HG02798 (cell line): Measurements from ENCODE around the gene CSNK1G2.

Experiments used
- ATAC-seq: cut with Tn5 transposase; IDR thresholded peaks from one replicate; pipeline ENCODE4 v1.9.1; 2021; ENCODE audit warnings: mild to moderate bottlenecking; ENCODE audit not compliant: unreplicated experiment, poor library complexity

The CSNK1G2 gene

GRCh38 chr19:1917926-1918325 lies 23.0 kb upstream of the CSNK1G2 start:
- ATAC-seq = no peak

DNA sequence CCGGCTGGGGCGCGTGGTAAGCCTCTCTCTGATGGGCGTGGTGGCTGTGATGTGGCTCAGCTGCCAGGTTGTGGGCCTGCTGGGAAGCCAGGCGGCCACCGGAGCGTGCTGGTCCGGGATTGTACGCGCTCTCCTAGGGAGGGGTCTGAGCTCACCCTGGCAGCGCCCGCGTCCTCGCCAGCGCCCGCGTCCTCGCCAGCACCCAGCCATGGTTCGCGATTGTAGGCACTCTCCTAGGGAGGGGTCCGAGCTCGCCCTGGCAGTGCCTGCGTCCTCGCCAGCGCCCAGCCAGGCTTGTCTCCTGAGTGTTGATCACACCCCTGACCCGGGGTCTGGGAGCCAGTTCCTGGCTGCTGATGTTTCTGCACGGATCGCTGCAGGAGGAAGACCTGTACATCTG lies 22.0 kb upstream of the CSNK1G2 start:
- no peak for ATAC-seq

DNA sequence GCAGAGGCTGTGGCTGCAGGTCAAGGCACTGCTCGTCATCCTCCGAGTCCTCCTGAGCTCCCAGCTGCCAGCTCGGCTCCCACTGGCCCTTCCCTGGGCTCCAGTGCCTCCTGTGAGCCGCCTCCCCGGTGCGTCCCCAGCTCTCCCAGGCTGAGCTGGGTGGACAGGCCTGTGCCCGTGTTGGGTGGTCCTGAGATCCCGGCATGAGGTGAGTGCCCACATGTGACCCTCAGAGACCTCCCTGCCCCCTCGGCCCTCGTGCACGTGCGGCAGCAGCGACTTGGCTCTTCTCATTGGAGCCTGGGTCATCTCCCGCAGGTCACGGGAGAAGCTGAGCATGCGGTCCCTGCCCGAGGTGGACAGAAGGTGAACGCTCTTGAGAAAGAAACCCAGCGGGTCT lies 20.3 kb upstream of the CSNK1G2 start:
- ATAC-seq = no peak

DNA sequence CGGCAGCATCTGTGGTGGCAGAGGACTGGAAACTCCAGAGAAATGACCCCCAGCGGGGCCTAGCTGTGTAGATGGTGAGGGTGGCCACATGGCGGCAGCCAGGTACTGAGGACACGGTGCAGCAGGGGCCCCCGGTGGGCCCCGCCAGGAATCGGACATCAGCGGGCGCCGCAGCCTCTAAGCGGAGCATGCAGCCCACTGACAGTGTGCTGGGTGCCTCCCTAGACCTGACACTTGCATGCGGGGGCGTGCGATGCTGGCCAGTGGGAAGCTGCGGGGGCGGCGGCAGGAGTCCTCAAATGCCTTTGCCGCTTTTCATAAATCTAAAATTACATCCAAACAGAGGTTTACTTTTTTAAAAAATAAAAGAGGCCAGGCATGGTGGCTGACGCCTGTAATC lies 19.6 kb upstream of the CSNK1G2 start:
- ATAC-seq = no peak

DNA sequence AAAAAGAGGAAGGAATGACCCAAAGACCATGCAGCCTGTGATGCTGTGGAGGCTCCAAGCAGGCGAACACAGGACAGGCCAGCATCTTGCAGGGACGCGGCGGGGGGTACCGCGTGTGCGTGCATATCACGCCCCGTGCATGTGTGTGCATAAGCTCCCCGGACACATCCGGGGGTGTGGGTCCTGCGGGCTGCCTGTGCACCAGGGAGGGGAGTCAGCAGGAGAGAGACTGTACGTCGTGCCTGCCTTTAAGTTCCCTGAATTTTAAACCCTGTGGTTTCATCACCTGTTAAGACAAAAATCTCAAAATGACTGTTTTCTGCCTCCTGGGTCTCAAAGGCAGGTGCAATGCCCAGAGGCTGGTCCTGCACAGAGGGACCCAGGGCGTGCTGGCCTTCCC lies 19.1 kb upstream of the CSNK1G2 start:
- ATAC-seq = no peak

DNA sequence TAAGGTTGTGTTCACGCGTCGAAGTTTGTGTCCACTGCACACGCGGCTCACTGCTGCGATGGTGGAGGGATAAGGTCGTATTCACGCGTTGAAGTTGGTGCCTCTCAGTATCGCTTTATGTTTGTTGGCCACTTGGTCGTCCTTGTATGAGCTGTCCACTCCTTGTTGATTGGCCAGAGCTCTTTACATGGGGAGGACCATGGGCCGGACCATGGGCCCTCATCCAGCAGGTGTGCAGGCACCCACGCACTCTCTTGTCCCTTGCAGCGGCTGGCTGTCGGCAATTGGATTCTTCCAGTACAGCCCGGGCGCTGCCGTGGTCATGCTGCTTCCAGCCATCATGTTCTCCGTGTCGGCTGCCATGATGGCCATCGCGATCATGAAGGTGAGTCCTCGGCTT lies 18.2 kb upstream of the CSNK1G2 start:
- ATAC-seq = no peak

DNA sequence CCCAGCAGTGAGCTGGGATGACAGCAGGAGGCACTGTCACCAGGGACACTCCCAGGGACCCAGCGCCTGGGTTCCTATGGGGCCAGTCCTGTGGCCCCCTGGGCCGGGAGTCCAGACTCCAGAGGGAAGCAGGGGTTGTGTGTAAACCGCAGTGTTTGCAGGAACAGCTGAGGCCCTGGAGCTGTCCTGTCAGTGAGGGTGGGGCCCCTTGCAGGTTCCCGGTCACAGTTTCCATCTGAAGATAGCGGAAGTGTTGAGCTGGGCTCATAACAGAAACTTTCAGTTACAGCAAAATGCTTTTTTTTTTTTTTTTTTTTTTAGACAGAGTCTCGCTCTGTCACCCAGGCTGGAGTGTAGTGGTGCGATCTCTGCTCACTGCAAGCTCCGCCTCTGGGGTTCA lies 17.7 kb upstream of the CSNK1G2 start:
- no peak for ATAC-seq

DNA sequence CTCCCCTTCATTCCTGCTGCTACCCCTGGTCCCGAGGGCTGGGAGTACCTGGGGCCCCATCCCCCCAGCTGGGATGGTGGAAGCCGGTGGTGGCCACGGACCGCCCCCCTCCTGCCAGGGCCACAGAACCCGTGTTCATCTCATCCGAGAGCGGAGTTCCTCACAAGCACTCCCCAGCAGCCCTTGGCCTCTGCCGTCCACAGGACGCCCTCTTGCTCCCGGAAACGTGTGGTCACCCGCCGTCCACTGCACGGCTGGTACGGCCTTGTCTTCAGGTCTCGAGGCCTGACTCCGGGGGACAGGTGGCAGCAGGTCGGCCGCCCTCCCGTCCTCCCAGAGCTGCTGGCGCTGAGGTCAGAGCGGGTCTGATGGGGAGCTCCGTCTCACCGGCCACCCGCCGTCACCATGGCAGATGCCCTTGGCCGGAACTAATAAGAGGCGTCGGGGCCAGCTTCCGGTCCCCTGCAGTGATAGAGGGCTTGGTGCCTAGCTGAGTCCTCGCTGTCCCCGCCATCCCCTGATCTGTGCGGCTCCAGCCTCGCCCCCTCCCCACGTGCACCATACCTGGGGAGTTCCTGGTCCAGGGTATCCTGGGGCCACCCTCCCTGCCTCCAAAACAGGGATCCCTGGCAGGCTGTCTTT lies 16.5 kb upstream of the CSNK1G2 start:
- no peak for ATAC-seq

DNA sequence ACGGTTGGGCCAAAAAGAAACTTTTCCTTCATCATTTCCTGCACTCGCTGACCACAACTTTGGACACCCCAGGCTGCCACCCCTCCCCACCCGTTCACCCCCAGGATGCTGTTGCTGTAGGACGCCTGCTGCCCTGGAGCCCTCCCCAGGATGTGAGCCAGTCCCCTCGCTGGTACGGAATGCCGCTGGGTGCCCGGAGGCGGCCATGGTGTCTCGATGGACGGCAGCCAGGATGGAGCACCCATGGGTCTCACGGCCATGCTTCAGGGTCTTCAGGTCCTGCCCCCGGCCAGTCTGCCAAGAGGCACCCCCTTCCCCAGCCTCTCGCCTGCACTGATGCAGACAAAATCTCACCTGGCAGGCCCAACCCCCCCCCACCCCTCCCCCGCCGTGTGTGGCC lies 15.4 kb upstream of the CSNK1G2 start:
- ATAC-seq = no peak

- peak; percentile 68 for ATAC-seq
These were observed 11.8 kb upstream of the CSNK1G2 start for GRCh38 chr19:1929021-1929742.

DNA sequence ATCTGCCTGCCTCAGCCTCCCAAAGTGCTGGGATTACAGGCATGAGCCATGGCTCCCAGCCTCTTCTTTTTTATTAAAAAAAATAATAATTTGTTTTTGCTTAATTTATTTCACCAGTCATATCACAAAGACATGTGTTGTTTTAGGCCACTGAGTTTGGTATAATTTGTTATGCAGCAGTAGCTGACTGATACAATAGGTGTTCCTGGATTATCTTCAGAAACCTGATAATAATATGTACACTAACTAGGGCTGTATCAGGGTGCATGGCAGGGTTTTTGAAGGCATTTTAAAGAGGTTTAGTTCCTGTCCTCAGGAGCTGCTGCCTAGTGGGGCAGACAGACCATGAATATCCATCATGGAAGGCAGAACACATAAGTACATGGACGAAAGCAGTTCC lies 9.5 kb upstream of the CSNK1G2 start:
- no peak for ATAC-seq

GRCh38 chr19:1932395-1932794 lies 8.6 kb upstream of the CSNK1G2 start:
- ATAC-seq = no peak

GRCh38 chr19:1933244-1933643 lies 7.7 kb upstream of the CSNK1G2 start:
- no peak for ATAC-seq

- no peak for ATAC-seq
These were observed 7.0 kb upstream of the CSNK1G2 start for GRCh38 chr19:1933942-1934341.

DNA sequence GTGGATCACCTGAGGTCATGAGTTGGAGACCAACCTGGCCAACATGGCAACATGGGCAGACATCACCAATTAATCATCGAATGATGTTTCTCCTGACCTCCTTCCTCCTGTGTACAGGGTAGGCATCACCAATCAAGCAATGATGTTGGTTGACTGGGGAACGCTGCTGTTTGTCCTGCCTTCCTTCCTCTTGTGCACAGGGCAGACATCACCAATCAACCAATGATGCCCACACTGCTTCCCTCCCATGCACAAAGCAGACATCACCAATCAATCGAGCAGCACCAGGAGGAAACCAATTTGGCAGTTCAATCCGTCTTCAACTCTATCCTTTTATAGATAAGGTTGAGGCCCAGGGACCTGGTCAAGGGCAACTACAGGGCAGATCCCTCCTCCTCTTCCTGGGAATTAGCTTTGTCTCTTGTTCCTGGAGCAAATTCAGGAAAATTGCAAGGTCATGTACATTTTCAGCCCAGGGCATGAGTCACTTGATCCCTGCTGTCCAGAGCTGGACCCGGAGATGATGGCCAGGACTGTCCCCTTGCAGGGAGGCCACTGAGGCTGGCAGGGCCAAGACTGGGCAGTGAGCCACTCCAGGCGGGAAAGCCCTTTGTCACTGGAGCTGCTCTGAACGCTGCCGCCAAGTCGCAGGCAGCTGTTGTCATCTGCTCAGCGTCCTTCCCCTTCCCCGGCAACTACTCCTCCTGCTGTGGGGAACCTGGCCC lies 5.3 kb upstream of the CSNK1G2 start:
- ATAC-seq = no peak

DNA sequence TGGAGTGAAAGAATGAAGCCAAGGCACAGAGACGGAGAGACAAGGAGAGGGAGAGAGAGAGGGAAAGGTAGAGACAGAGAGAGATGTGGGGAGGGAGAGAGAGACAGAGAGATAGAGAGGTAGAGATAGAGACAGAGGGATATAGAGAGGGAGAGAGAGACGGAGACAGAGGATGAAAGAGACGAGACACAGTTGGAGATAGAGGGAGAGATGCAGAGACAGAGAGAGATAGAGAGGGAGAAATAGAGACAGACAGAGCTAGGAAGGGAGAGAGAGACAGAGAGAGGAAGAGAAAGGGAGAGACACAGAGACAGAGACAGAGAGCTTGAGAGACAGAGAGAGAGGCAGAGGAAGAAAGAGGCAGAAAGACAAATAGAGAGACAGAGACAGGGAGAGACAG lies 4.5 kb upstream of the CSNK1G2 start:
- no peak for ATAC-seq

GRCh38 chr19:1936916-1937610 lies 3.9 kb upstream of the CSNK1G2 start:
- ATAC-seq = no peak

DNA sequence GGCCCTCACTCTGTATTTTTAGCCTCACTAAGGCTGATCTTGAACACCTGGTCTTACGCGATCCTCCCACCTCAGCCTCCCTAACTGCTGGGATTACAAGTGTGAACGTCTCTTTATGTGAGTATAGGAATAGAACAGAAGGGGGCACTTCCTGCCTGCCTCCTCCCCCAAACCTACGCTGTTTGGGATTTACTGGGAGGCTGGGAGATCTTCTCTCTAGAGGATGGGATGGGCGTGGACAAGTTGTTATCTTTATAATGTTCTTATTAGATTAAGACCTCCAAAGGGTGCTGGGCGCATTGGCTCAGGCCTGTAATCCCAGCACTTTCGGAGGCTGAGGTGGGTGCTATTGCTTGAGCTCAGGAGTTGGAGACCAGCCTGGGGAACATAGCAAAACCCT lies 2.9 kb upstream of the CSNK1G2 start:
- no peak for ATAC-seq

GRCh38 chr19:1942078-1942933 lies 1.3 kb downstream of the CSNK1G2 start:
- peak; percentile 20 for ATAC-seq

DNA sequence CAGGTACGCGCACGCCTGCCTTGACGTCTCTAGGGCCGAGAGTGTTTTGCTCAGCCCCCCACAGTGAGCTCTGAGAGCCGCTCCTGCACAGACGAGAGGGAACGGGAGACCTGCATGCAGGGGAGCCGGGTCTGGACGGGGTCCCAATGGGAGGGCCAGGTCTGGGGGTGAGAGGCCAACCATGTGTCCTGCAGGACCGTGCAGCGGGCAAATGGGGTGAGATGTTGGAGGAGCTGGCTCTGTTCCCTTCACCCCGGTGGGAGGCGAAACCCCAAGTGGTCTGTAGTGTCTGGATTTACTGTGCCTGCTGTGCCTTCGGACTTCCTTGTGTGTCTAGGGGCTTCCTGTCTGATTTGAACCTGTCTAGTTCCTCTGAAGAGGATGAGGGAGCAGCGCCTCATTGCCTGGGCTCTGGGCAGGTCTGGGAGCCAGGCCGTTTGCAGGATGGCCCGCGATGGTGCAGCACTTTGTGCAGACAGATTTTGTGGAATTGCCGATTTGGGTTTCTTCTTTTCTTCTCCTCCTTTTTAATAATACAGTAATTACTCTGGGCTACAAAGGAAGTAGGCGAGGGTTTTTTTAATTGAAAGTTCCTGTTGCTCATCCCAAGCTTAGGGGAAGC lies 2.1 kb downstream of the CSNK1G2 start:
- ATAC-seq = no peak
